HepG2 (cell line): ENCODE data around the gene BRMS1. TPM values are rescaled to one million over a fixed set of nuclear protein-coding genes. Genes with fewer than 3 reads are reported as not detected.

Experiments used
- AKAP8 ChIP-seq: sonication (generic); formaldehyde crosslinking; IDR thresholded peaks from 2 replicates; pipeline ENCODE4 v1.5.1; 2020; ENCODE audit warnings: mild to moderate bottlenecking, missing genetic modification reagents
- ATF7 ChIP-seq, 2 experiments: fragments of 450-650 bp in 1 of 2; sonication (generic) in 1 of 2; formaldehyde crosslinking in 1 of 2; IDR thresholded peaks; 2 replicates each; pipeline versions ENCODE4 v1.4.0 to v1.6.1; 2016 to 2020; ENCODE audit warnings: antibody characterized with exemption in 1 of 2, mild to moderate bottlenecking in 1 of 2, missing genetic modification reagents in 1 of 2
- CREB1 ChIP-seq, 2 experiments: fragments of 450-650 bp in 1 of 2; IDR thresholded peaks; 2 replicates each; pipeline ENCODE4 v1.6.1; 2016 to 2017; ENCODE audit warnings: control low read depth in 1 of 2, mild to moderate bottlenecking in 1 of 2, missing compliant biosample characterization in 1 of 2, missing genetic modification characterization in 1 of 2
- GTF3A ChIP-seq: sonication (generic); formaldehyde crosslinking; conservative IDR thresholded peaks from 2 replicates; pipeline ENCODE4 v1.4.0; 2020; ENCODE audit warnings: mild to moderate bottlenecking, missing genetic modification reagents
- HOMEZ ChIP-seq: IDR thresholded peaks from 2 replicates; pipeline ENCODE4 v1.6.1; 2016; ENCODE audit warnings: low read depth
- ONECUT2 ChIP-seq: sonication (generic); formaldehyde crosslinking; IDR thresholded peaks from 2 replicates; pipeline ENCODE4 v1.4.0; 2020; ENCODE audit warnings: missing genetic modification reagents
- REPIN1 ChIP-seq: sonication (generic); formaldehyde crosslinking; IDR thresholded peaks from 2 replicates; pipeline ENCODE4 v1.8.0; 2022; ENCODE audit warnings: missing genetic modification reagents, low read depth, mild to moderate bottlenecking, borderline replicate concordance
- SALL1 ChIP-seq: sonication (generic); formaldehyde crosslinking; IDR thresholded peaks from 2 replicates; pipeline ENCODE4 v1.8.0; 2022; ENCODE audit warnings: mild to moderate bottlenecking, missing genetic modification reagents
- SOX13 ChIP-seq, 3 experiments: fragments of 450-650 bp in 1 of 3; sonication (generic) in 1 of 3; formaldehyde crosslinking in 1 of 3; IDR thresholded peaks in 2 of 3; conservative IDR thresholded peaks in 1 of 3; 2 replicates each; pipeline versions ENCODE4 v1.5.0 to v1.6.1; 2016 to 2020; ENCODE audit warnings: antibody characterized with exemption in 1 of 3, mild to moderate bottlenecking in 1 of 3, missing compliant biosample characterization in 1 of 3, missing genetic modification reagents in 1 of 3, moderate library complexity in 1 of 3
- TBX3 ChIP-seq: fragments of 450-650 bp; IDR thresholded peaks from 2 replicates; pipeline ENCODE4 v1.6.1; 2017; ENCODE audit warnings: antibody characterized with exemption, mild to moderate bottlenecking, inconsistent platforms, borderline replicate concordance
- THAP7 ChIP-seq: sonication (generic); formaldehyde crosslinking; IDR thresholded peaks from 2 replicates; pipeline ENCODE4 v1.8.1; 2023; ENCODE audit warnings: mild to moderate bottlenecking, missing genetic modification reagents
- YEATS4 ChIP-seq: sonication (generic); formaldehyde crosslinking; IDR thresholded peaks from 2 replicates; pipeline ENCODE4 v1.4.0; 2020; ENCODE audit warnings: missing genetic modification reagents, borderline replicate concordance
- ZBTB1 ChIP-seq: sonication (generic); formaldehyde crosslinking; IDR thresholded peaks from 2 replicates; pipeline ENCODE4 v1.4.0; 2020; ENCODE audit warnings: missing genetic modification reagents, borderline replicate concordance
- ZBTB37 ChIP-seq: sonication (generic); formaldehyde crosslinking; IDR thresholded peaks from 2 replicates; pipeline ENCODE4 v1.4.0; 2020; ENCODE audit warnings: mild to moderate bottlenecking, missing genetic modification reagents
- ZBTB43 ChIP-seq: sonication (generic); formaldehyde crosslinking; conservative IDR thresholded peaks from 2 replicates; pipeline ENCODE4 v1.4.0; 2020; ENCODE audit warnings: missing genetic modification reagents
- ZMYM2 ChIP-seq: sonication (generic); formaldehyde crosslinking; IDR thresholded peaks from 2 replicates; pipeline ENCODE4 v1.8.0; 2022; ENCODE audit warnings: mild to moderate bottlenecking, missing genetic modification reagents
- ZNF296 ChIP-seq: sonication (generic); formaldehyde crosslinking; conservative IDR thresholded peaks from 2 replicates; pipeline ENCODE4 v1.5.0; 2020; ENCODE audit warnings: mild to moderate bottlenecking, missing genetic modification reagents
- ZNF329 ChIP-seq: sonication (generic); formaldehyde crosslinking; IDR thresholded peaks from 2 replicates; pipeline ENCODE4 v1.9.0; 2021; ENCODE audit warnings: low read depth, mild to moderate bottlenecking, missing genetic modification reagents
- ZNF550 ChIP-seq: sonication (generic); formaldehyde crosslinking; IDR thresholded peaks from 2 replicates; pipeline ENCODE4 v1.4.0; 2020; ENCODE audit warnings: mild to moderate bottlenecking, missing genetic modification reagents, borderline replicate concordance
- ZNF746 ChIP-seq: sonication (generic); formaldehyde crosslinking; IDR thresholded peaks from 2 replicates; pipeline ENCODE4 v1.8.0; 2022; ENCODE audit warnings: mild to moderate bottlenecking, missing genetic modification reagents
- ZNF761 ChIP-seq: sonication (generic); formaldehyde crosslinking; conservative IDR thresholded peaks from 2 replicates; pipeline ENCODE4 v1.4.0; 2020; ENCODE audit warnings: mild to moderate bottlenecking, missing genetic modification reagents
- ZNF891 ChIP-seq: sonication (generic); formaldehyde crosslinking; IDR thresholded peaks from 2 replicates; pipeline ENCODE4 v1.5.0; 2020; ENCODE audit warnings: mild to moderate bottlenecking, missing genetic modification reagents
- ZSCAN29 ChIP-seq: sonication (generic); formaldehyde crosslinking; conservative IDR thresholded peaks from 2 replicates; pipeline ENCODE4 v1.4.0; 2020; ENCODE audit warnings: mild to moderate bottlenecking, missing genetic modification reagents
- ZSCAN31 ChIP-seq: sonication (generic); formaldehyde crosslinking; IDR thresholded peaks from 2 replicates; pipeline ENCODE4 v1.5.0; 2020; ENCODE audit warnings: low read depth, mild to moderate bottlenecking, missing genetic modification reagents
- polyA plus RNA-seq, 8 experiments: library from polyadenylated mRNA; depleted of rRNA in 3 of 8; stranded (reverse) in 7 of 8; unstranded in 1 of 8; fragments of >200 nt; fragmentation: Illumina TruSeq in 4 of 8; extraction: Trizol in 4 of 8; gene quantifications; 2 replicates each; pipeline versions ENCODE4 v1.2.1 to v1.2.3, GENCODE V29; 2011 to 2016; ENCODE audit warnings: low read depth in 4 of 8, missing spikeins in 1 of 8, mixed read lengths in 1 of 8; ENCODE audit not compliant: insufficient read depth in 1 of 8
- total RNA-seq, 5 experiments: library from RNA; depleted of rRNA; stranded (reverse); fragments of >200 nt; fragmentation: Illumina TruSeq; extraction: Trizol; gene quantifications; 2 replicates each; pipeline ENCODE4 v1.2.3, GENCODE V29; 2016; ENCODE audit warnings: low read depth in 1 of 5

Gene BRMS1
- total and polyA plus RNA-seq, 2 of the 13 experiments (the other 11 are each of a cell fraction or from before 2014, with no cell fraction given): 15.8 to 55.7 TPM

GRCh38 chr11:66344550-66345315, at the start of gene BRMS1 (continued):
- no peak for TF ChIP-seq ZBTB43 (CRISPR knock-in tag)
- TF ChIP-seq GTF3A (CRISPR knock-in tag): no peak
- TF ChIP-seq HOMEZ (CRISPR knock-in tag): 0 out of 2 replicates have a peak, but pooled peaks have one; percentile 14
- TF ChIP-seq ZBTB1: no peak
- TF ChIP-seq ATF7 (IDR thresholded peaks at IDR 0.05): no peak
- TF ChIP-seq ATF7 (CRISPR knock-in tag; IDR thresholded peaks at IDR 0.05): no peak
- TF ChIP-seq SOX13 (IDR thresholded peaks at IDR 0.05): no peak
- no peak for TF ChIP-seq SOX13 (CRISPR knock-in tag; conservative IDR thresholded peaks at IDR 0.05 in 1 of 2, IDR thresholded peaks at IDR 0.05 in 1 of 2)
- no peak for TF ChIP-seq ZSCAN31
- TF ChIP-seq ZNF891: peak; percentile 92; the same call in 1 of the 2 replicates
- no peak; the same call in 1 of the 2 replicates for TF ChIP-seq ZNF296 (CRISPR knock-in tag)
- TF ChIP-seq REPIN1: peak; percentile 55; the same call in 1 of the 2 replicates
- no peak for TF ChIP-seq ZBTB37
- TF ChIP-seq TBX3: no peak; the same call in 1 of the 2 replicates
- TF ChIP-seq SALL1 (CRISPR knock-in tag): peak; percentile 67
- TF ChIP-seq ZMYM2 (CRISPR knock-in tag): no peak
- TF ChIP-seq AKAP8 (CRISPR knock-in tag): no peak
- TF ChIP-seq ZSCAN29 (CRISPR knock-in tag): 0 out of 2 replicates have a peak, but pooled peaks have one; percentile 45
- no peak for TF ChIP-seq THAP7
- TF ChIP-seq CREB1 (IDR thresholded peaks at IDR 0.05): peak; percentile 97
- TF ChIP-seq CREB1 (CRISPR knock-in tag; IDR thresholded peaks at IDR 0.05): peak; percentile 100
- no peak for TF ChIP-seq ZNF550 (CRISPR knock-in tag)
- TF ChIP-seq ONECUT2 (CRISPR knock-in tag): no peak
- peak; percentile 44; the same call in 1 of the 2 replicates for TF ChIP-seq YEATS4 (CRISPR knock-in tag)
- TF ChIP-seq ZNF761 (CRISPR knock-in tag): 0 out of 2 replicates have a peak, but pooled peaks have one; percentile 63
- TF ChIP-seq ZNF329 (CRISPR knock-in tag): no peak
- TF ChIP-seq ZNF746 (CRISPR knock-in tag): no peak
